Endothelial cell of umbilical vein (primary cell): ENCODE measurements around the gene KRT32. TPM values are rescaled to one million over a fixed set of nuclear protein-coding genes. Genes with fewer than 3 reads are reported as not detected.

Experiments
- BruUV-seq: library from RNA; stranded (reverse); fragments of 400-500 nt; replicated peaks from 2 replicates; lab custom pipeline; 2021; lab: Mats Ljungman, UMichigan
- CTCF ChIA-PET: fragments of 300-600, 350-600 bp; sonication (Branson Sonifier 250); formaldehyde crosslinking; loops from one replicate; lab custom pipeline; 2021; ENCODE audit warnings: antibody characterized with exemption, inconsistent platforms; lab: Charles Lee
- POLR2A ChIA-PET: fragments of 300-600, 350-600 bp; sonication (Branson Sonifier 250); formaldehyde crosslinking; loops from one replicate; lab custom pipeline; 2021; ENCODE audit warnings: antibody characterized with exemption, inconsistent platforms; lab: Charles Lee
- DNase-seq: peaks from one replicate; pipeline ENCODE4 v3.0.0-alpha.2; 2011; ENCODE audit warnings: low read depth, low spot score
- FAIRE-seq: peaks from 2 replicates; lab custom pipeline; 2011; peaks lifted over from hg19 to GRCh38; lab: Jason Lieb, UNC
- H2AFZ ChIP-seq: 2 replicates; pipeline ENCODE4 v1.6.0; 2012; ENCODE audit warnings: low read depth, low read length, control low read depth, inconsistent platforms
- H3K27ac ChIP-seq: 2 replicates; pipeline ENCODE4 v1.5.1; 2011; ENCODE audit warnings: low read depth, mild to moderate bottlenecking, control low read depth, low read length, moderate library complexity; ENCODE audit not compliant: insufficient read depth
- H3K27me3 ChIP-seq, 2 experiments: 2 replicates each; pipeline versions ENCODE4 v1.6.0 to v1.6.1; 2011; ENCODE audit warnings: low read length in 2 of 2, mixed read lengths in 1 of 2; ENCODE audit not compliant: control insufficient read depth in 2 of 2, insufficient read depth in 2 of 2
- H3K36me3 ChIP-seq, 2 experiments: 2 replicates in 1 of 2; 3 replicates in 1 of 2; pipeline ENCODE4 v1.5.1; 2011; ENCODE audit warnings: low read length in 2 of 2, mild to moderate bottlenecking in 1 of 2, moderate library complexity in 1 of 2; ENCODE audit not compliant: control insufficient read depth in 2 of 2, insufficient read depth in 2 of 2; ENCODE audit errors: extremely low read depth in 1 of 2
- H3K4me1 ChIP-seq: 3 replicates; pipeline ENCODE4 v1.5.1; 2011; ENCODE audit warnings: mild to moderate bottlenecking, low read length; ENCODE audit not compliant: control insufficient read depth, insufficient read depth; ENCODE audit errors: extremely low read depth
- H3K4me2 ChIP-seq: 2 replicates; pipeline ENCODE4 v1.6.1; 2011; ENCODE audit warnings: low read length, control low read depth, mixed read lengths; ENCODE audit not compliant: insufficient read depth
- H3K4me3 ChIP-seq, 3 experiments: fragments of 200-600 bp in 1 of 3; sonication (generic), shearing (Covaris generic) in 1 of 3; replicated peaks in 1 of 3; 2 replicates each; pipeline ENCODE4 v1.5.1; 2011 to 2016; ENCODE audit warnings: control low read depth in 3 of 3, low read length in 3 of 3, mild to moderate bottlenecking in 2 of 3, inconsistent platforms in 1 of 3, low read depth in 1 of 3, moderate library complexity in 1 of 3; ENCODE audit not compliant: insufficient read depth in 1 of 3
- H3K79me2 ChIP-seq: 2 replicates; pipeline ENCODE4 v1.6.0; 2012; ENCODE audit warnings: low read length, inconsistent platforms; ENCODE audit not compliant: control insufficient read depth, insufficient read depth
- H3K9ac ChIP-seq: replicated peaks from 2 replicates; pipeline ENCODE3; 2011; ENCODE audit warnings: low read length, control low read depth; ENCODE audit not compliant: insufficient read depth; ENCODE audit errors: extremely low read depth
- H3K9me1 ChIP-seq: replicated peaks from 3 replicates; pipeline ENCODE4 v1.6.0; 2011; ENCODE audit warnings: mild to moderate bottlenecking, low read length; ENCODE audit not compliant: control insufficient read depth, insufficient read depth; ENCODE audit errors: extremely low read depth
- H3K9me3 ChIP-seq: replicated peaks from 2 replicates; pipeline ENCODE4 v1.5.1; 2012; ENCODE audit warnings: low read length, inconsistent platforms; ENCODE audit not compliant: control insufficient read depth, insufficient read depth
- H4K20me1 ChIP-seq: replicated peaks from 2 replicates; pipeline ENCODE3; 2011; ENCODE audit warnings: mild to moderate bottlenecking, low read length; ENCODE audit not compliant: control insufficient read depth, insufficient read depth; ENCODE audit errors: extremely low read depth
- CTCF ChIP-seq, 2 donors: IDR thresholded peaks; 1 replicate in 1 of 2; 2 replicates in 1 of 2; pipeline ENCODE4 v1.5.1; 2011; ENCODE audit warnings: low read length in 2 of 2, mild to moderate bottlenecking in 2 of 2, moderate library complexity in 2 of 2, control low read depth in 1 of 2, inconsistent platforms in 1 of 2, low read depth in 1 of 2; ENCODE audit not compliant: insufficient read depth in 1 of 2; ENCODE audit errors: extremely low read depth in 1 of 2
- EZH2 ChIP-seq: IDR thresholded peaks from 2 replicates; pipeline ENCODE4 v1.6.1; 2012; ENCODE audit warnings: borderline replicate concordance, low read depth, mild to moderate bottlenecking, moderate library complexity, low read length, inconsistent platforms; ENCODE audit not compliant: severe bottlenecking
- FOS ChIP-seq: IDR thresholded peaks from 2 replicates; pipeline ENCODE4 v1.6.1; 2011; ENCODE audit warnings: mild to moderate bottlenecking, low read length, moderate library complexity, borderline replicate concordance; ENCODE audit not compliant: insufficient read depth
- GATA2 ChIP-seq: IDR thresholded peaks from 2 replicates; pipeline ENCODE4 v1.7.0; 2011; ENCODE audit warnings: low read depth, mild to moderate bottlenecking, moderate library complexity, mixed read lengths, low read length; ENCODE audit not compliant: insufficient read length, insufficient read depth
- JUN ChIP-seq: IDR thresholded peaks from 2 replicates; pipeline ENCODE4 v1.6.1; 2011; ENCODE audit warnings: borderline replicate concordance, low read depth; ENCODE audit not compliant: insufficient read length, insufficient read depth
- MAX ChIP-seq: IDR thresholded peaks from 2 replicates; pipeline ENCODE4 v1.6.1; 2011; ENCODE audit not compliant: insufficient read depth, insufficient read length
- MYC ChIP-seq: IDR thresholded peaks from one replicate; pipeline ENCODE4 v1.6.1; 2011; ENCODE audit warnings: mild to moderate bottlenecking, low read depth, low read length
- POLR2A ChIP-seq: IDR thresholded peaks from 2 replicates; pipeline ENCODE4 v1.6.1; 2012; ENCODE audit warnings: low read depth, mild to moderate bottlenecking, control low read depth, low read length
- POLR2AphosphoS5 ChIP-seq: IDR thresholded peaks from 2 replicates; pipeline ENCODE4 v1.6.1; 2012; ENCODE audit warnings: low read depth, mild to moderate bottlenecking, control low read depth, low read length, moderate library complexity; ENCODE audit not compliant: insufficient read depth
- dilution Hi-C: fragments of 300-500 bp; cut with MboI; formaldehyde crosslinking; loops from one replicate; pipeline ENCODE4 v1.15.0; 2019; ENCODE audit warnings: low sequenced_read_pairs; ENCODE audit not compliant: extremely low pct_ligation_motif_present
- intact Hi-C: fragments of 100-400 bp; cut with micrococcal nuclease; formaldehyde crosslinking; loops from one replicate; pipeline ENCODE4 v1.10.0; 2022
- polyA plus RNA-seq, 4 experiments: library from polyadenylated mRNA; depleted of rRNA in 3 of 4; stranded (reverse) in 3 of 4; unstranded in 1 of 4; fragments of >200 nt; gene quantifications; 2 replicates each; pipeline versions ENCODE4 v1.2.1 to v1.2.3, GENCODE V29; 2011 to 2012; ENCODE audit warnings: missing spikeins in 1 of 4
- total RNA-seq: library from RNA; stranded (reverse); gene quantifications from 2 replicates; pipeline ENCODE4 v1.2.3, GENCODE V29; 2021

Gene KRT32
- total and polyA plus RNA-seq, 2 donors (not counting 3 experiments of a cell fraction or from before 2014, with no cell fraction given) = not detected

- no peak for TF ChIP-seq MAX
- no peak for TF ChIP-seq JUN
- TF ChIP-seq MYC = no peak
- TF ChIP-seq EZH2 = no peak
- no peak for TF ChIP-seq POLR2A
- no peak for TF ChIP-seq CTCF (IDR thresholded peaks at IDR 0.05; ENCODE audit: extremely low read depth in 1 of 2, insufficient read depth in 1 of 2, low read depth in 1 of 2, low read length in 2 of 2)
- no peak for TF ChIP-seq FOS
- TF ChIP-seq POLR2AphosphoS5 = no peak
- TF ChIP-seq GATA2 = no peak
- Histone ChIP-seq H3K36me3 (no peaks in the 10 kb centered on the region), H3K27ac (no peak overlapping the region), H3K4me1 (no peaks in the 10 kb centered on the region), H3K4me3 (no peak overlapping the region), H3K9me3 (no peaks in the 10 kb centered on the region), H3K9me1 (no peaks in the 10 kb centered on the region), H3K27me3 (peaks cover under 1 to 3% of the 10 kb centered on the region in 2 experiments), H2AFZ (no peak overlapping the region), H3K9ac (no peak overlapping the region), H3K4me2 (no peak overlapping the region), H3K79me2 (no peaks in the 10 kb centered on the region), H4K20me1 (no peaks in the 10 kb centered on the region)
- dilution Hi-C loops (no loop called here), intact Hi-C loops (no loop called here)
- no TSS peak for BruUV-seq
- DNase-seq (no peak), FAIRE-seq (no peak)
- ChIA-PET POLR2A (no interaction called here), CTCF (interaction anchor here (1.2 to 1.5 kb wide), 2 partner anchors 12 to 109 kb away, joined by 3 to 4 read pairs; no protein-coding TSS in a partner anchor)
Observed at GRCh38 chr17:41439375-41439774, 27.8 kb downstream of the KRT32 start.
